ENCODE measurements around the gene TPPP2. TPM values are rescaled to one million over a fixed set of nuclear protein-coding genes. Genes with fewer than 3 reads are reported as not detected.
"Not testable (repeated sequence)": the region's sequence is repeated elsewhere in the genome, so short reads cannot be mapped to it uniquely, and the experiment has no call there.

The TPPP2 gene
- total RNA-seq (1 to 10 TPM in 5 of 7 donors, under 1 TPM in 1, not detected in 1; 0.72 to 2.5 (median 1.4) TPM), polyA plus RNA-seq (1 to 10 TPM in 1 of 2 donors, under 1 TPM in 1; 0.62 to 1.1 TPM)
- long read RNA-seq, donor 1, partial matches to known transcripts, result 0 of 2 reads
- long read RNA-seq, donor 1, other reads (novel, unspliced or antisense), result 0 of 2 reads
- long read RNA-seq, donor 2, result 0 reads
- long read RNA-seq, donor 3, partial matches to known transcripts, result 0 of 1 reads
- long read RNA-seq, donor 3, other reads (novel, unspliced or antisense), result 0 of 1 reads

DNA sequence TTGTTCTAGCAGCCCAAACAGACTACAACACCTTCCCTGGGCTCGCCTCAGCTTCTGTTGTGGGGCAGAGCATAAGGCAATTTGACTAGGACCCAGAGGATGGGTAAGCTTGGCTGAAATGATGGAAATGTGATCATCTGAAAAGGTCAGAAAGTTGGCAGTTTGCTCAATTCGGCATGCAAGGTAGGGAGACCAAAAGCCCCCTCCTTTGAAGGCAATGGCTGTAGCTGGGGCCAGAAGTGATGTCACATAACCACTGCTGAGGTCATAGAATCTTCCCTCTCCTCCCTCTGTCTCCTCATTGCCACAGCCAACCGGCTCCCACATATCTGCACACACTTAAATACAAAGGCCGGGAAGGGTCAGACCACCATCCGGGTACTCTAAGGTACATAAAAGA is at the start of gene TPPP2:
Gene TPPP2 (plus strand): TSS at position 301 of the 400 bp plus-strand sequence. CDS start 365 bp downstream, outside the sequence.
- intact Hi-C loops (cut with DNase I), result loop anchor here in 2 of 4 donors (10.0 kb wide), 2 partner anchors 55 to 345 kb away; partner anchors contain the start of genes ANG (in 1 of the 2) and RNASE4 (in 1 of the 2)
- TF ChIP-seq EP300 (IDR thresholded peaks at IDR 0.05) (no peak), POLR2A (IDR thresholded peaks at IDR 0.05) (no peak)
- TF ChIP-seq, protein P1, sequence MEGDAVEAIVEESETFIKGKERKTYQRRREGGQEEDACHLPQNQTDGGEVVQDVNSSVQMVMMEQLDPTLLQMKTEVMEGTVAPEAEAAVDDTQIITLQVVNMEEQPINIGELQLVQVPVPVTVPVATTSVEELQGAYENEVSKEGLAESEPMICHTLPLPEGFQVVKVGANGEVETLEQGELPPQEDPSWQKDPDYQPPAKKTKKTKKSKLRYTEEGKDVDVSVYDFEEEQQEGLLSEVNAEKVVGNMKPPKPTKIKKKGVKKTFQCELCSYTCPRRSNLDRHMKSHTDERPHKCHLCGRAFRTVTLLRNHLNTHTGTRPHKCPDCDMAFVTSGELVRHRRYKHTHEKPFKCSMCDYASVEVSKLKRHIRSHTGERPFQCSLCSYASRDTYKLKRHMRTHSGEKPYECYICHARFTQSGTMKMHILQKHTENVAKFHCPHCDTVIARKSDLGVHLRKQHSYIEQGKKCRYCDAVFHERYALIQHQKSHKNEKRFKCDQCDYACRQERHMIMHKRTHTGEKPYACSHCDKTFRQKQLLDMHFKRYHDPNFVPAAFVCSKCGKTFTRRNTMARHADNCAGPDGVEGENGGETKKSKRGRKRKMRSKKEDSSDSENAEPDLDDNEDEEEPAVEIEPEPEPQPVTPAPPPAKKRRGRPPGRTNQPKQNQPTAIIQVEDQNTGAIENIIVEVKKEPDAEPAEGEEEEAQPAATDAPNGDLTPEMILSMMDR (IDR thresholded peaks at IDR 0.05), result no peak
- Histone ChIP-seq H3K27ac (no peak within 1 kb of the TSS), H3K27me3 (no peaks in the 10 kb centered on the region), H3K36me3 (no peaks in the 10 kb centered on the region), H3K4me1 (ENCODE audit: insufficient read depth) (peaks cover 21% of the 10 kb centered on the region), H3K4me3 (no peak within 1 kb of the TSS), H3K9me3 (no peaks in the 10 kb centered on the region)
- WGBS, 3 donors, result 88 to 92% (median 91%) methylated on average over 5 of the region's 5 CpGs
- no peak for DNase-seq

- DNase-seq, result no peak
- no peaks in the 10 kb centered on the region for H3K27me3 ChIP-seq
- no peaks in the 10 kb centered on the region for H3K36me3 ChIP-seq
- no peak for TF ChIP-seq EP300 (IDR thresholded peaks at IDR 0.05)
- no peak overlapping the region for H3K27ac ChIP-seq
- no peaks in the 10 kb centered on the region for H3K9me3 ChIP-seq
- WGBS, 3 donors, result 67 to 74% (median 71%) methylated on average over 1 of the region's 1 CpG
- H3K4me3 ChIP-seq, result no peak overlapping the region
- H3K4me1 ChIP-seq (ENCODE audit: insufficient read depth), result no peaks in the 10 kb centered on the region
- intact Hi-C loops (cut with DNase I), result no loop called here
Observed at GRCh38 chr14:20980906-20981305, 49.1 kb upstream of the TPPP2 start.

GRCh38 chr14:20982646-20983369 is 47.2 kb upstream of the TPPP2 start:
- Histone ChIP-seq H3K9me3 (no peaks in the 10 kb centered on the region), H3K4me3 (no peak overlapping the region), H3K36me3 (no peaks in the 10 kb centered on the region), H3K4me1 (ENCODE audit: insufficient read depth) (no peaks in the 10 kb centered on the region), H3K27ac (no peak overlapping the region), H3K27me3 (no peaks in the 10 kb centered on the region)
- 74 to 78% (median 78%) methylated on average over 2 of the region's 2 CpGs for WGBS, 3 donors
- DNase-seq, result no peak
- intact Hi-C loops (cut with DNase I), result no loop called here
- TF ChIP-seq POLR2A (IDR thresholded peaks at IDR 0.05) (no peak), EP300 (IDR thresholded peaks at IDR 0.05) (no peak)
- TF ChIP-seq, protein P1 (IDR thresholded peaks at IDR 0.05), result no peak

GRCh38 chr14:20985650-20986049 is 44.4 kb upstream of the TPPP2 start:
- H3K4me3 ChIP-seq; H3K27me3 ChIP-seq; intact Hi-C loops (cut with DNase I); DNase-seq; H3K27ac ChIP-seq; H3K9me3 ChIP-seq; H3K4me1 ChIP-seq (ENCODE audit: insufficient read depth); H3K36me3 ChIP-seq: not testable (repeated sequence)
- WGBS, 3 donors, result 96% methylated on average over 4 of the region's 4 CpGs

GRCh38 chr14:20986811-20987210 is 43.2 kb upstream of the TPPP2 start:
- no peak overlapping the region for H3K27ac ChIP-seq
- no peak overlapping the region for H3K4me3 ChIP-seq
- DNase-seq, result no peak
- intact Hi-C loops (cut with DNase I), result no loop called here
- H3K9me3 ChIP-seq, result no peaks in the 10 kb centered on the region
- no peak for TF ChIP-seq EP300 (IDR thresholded peaks at IDR 0.05)
- TF ChIP-seq, protein P1 (IDR thresholded peaks at IDR 0.05), result no peak
- no peak for TF ChIP-seq POLR2A (IDR thresholded peaks at IDR 0.05)
- WGBS, 3 donors, result 4 to 7% (median 6%) methylated on average over 2 of the region's 2 CpGs
- no peaks in the 10 kb centered on the region for H3K36me3 ChIP-seq
- no peaks in the 10 kb centered on the region for H3K27me3 ChIP-seq
- peaks cover 8% of the 10 kb centered on the region for H3K4me1 ChIP-seq (ENCODE audit: insufficient read depth)

Measured in ovary (tissue), 10 donors.